Measurements from ENCODE around the gene SLC2A5.

SLC2A5 gene

DNA sequence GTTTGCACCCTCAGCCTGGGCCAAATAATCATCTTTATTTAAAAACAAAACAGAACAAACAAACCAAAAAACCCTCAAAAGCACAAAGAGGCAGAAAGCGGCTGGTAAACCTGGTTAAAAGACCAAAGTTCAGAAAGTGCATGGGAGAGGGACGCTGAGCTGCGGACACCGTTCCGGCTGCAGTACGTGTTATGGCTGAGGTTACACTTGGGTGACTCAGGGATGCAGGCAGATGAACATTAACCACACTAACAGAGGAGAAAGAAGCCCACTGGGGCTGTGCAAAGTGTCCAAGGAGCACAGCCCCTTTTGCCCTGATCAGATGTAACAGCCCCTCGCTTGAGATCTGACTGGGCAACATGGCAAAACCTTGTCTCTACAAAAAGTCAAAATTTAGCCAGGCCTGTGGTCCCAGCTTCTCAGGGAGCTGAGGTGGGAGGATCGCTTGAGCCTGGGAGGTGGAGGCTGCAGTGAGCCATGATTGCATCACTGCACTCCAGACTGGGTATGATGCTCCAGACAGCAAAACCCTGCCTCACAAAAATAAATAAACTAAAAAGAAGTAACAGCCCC lies 31.1 kb upstream of the SLC2A5 start:
- DNase-seq (no peak), ATAC-seq (ENCODE audit: insufficient read depth, low read depth) (no peak)
- no peaks in the 10 kb centered on the region for H3K4me1 ChIP-seq (ENCODE audit: insufficient read depth, low read length)
- H3K27ac ChIP-seq (ENCODE audit: low read length): no peak overlapping the region
- H3K27me3 ChIP-seq (ENCODE audit: insufficient read depth, low read length, poor library complexity): no peaks in the 10 kb centered on the region
- no peaks in the 10 kb centered on the region for H3K9me3 ChIP-seq (ENCODE audit: insufficient read depth, low read length, severe bottlenecking)
- TF ChIP-seq EZH2 (IDR thresholded peaks at IDR 0.05; ENCODE audit: borderline replicate concordance, low read depth, low read length, severe bottlenecking): no peak
- TF ChIP-seq, protein P1, sequence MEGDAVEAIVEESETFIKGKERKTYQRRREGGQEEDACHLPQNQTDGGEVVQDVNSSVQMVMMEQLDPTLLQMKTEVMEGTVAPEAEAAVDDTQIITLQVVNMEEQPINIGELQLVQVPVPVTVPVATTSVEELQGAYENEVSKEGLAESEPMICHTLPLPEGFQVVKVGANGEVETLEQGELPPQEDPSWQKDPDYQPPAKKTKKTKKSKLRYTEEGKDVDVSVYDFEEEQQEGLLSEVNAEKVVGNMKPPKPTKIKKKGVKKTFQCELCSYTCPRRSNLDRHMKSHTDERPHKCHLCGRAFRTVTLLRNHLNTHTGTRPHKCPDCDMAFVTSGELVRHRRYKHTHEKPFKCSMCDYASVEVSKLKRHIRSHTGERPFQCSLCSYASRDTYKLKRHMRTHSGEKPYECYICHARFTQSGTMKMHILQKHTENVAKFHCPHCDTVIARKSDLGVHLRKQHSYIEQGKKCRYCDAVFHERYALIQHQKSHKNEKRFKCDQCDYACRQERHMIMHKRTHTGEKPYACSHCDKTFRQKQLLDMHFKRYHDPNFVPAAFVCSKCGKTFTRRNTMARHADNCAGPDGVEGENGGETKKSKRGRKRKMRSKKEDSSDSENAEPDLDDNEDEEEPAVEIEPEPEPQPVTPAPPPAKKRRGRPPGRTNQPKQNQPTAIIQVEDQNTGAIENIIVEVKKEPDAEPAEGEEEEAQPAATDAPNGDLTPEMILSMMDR (IDR thresholded peaks at IDR 0.05; ENCODE audit: borderline replicate concordance, extremely low read depth, low read length, poor library complexity, severe bottlenecking): no peak
- no peak overlapping the region for H3K9ac ChIP-seq (ENCODE audit: low read depth, low read length)
- no peaks in the 10 kb centered on the region for H3K79me2 ChIP-seq (ENCODE audit: insufficient read depth, low read length)
- H3K36me3 ChIP-seq (ENCODE audit: insufficient read depth, low read length): 0 out of 2 replicates have a peak, but pooled peaks cover 5% of the 10 kb centered on the region
- H2AFZ ChIP-seq (ENCODE audit: low read depth, low read length): no peak overlapping the region
- H3K4me3 ChIP-seq (ENCODE audit: low read depth in 1 of 2, low read length in 2 of 2): no peak overlapping the region
- H4K20me1 ChIP-seq (ENCODE audit: insufficient read depth, low read length): no peaks in the 10 kb centered on the region
- no peak overlapping the region for H3K4me2 ChIP-seq (ENCODE audit: insufficient read depth, low read length)

DNA sequence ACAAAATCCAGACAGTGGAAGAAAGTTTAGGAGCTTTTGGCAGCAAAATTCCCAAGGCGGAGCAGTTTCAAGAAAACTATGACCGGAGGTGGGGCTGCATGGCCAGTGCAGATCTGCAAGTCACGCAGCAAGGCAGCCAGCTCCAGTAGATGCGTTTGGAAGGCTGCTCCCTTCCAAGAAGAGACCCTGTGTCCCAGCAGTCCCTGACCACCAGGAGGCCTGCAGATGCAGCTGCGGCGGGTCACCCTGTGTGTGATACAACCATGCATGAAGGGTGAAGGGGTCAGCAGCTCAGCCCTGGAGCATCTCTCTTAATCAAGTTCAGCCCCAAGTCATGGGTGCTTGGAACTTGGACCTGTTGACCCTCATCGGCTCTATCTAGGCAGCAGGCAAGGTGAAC lies 30.1 kb upstream of the SLC2A5 start:
- TF ChIP-seq EZH2 (IDR thresholded peaks at IDR 0.05; ENCODE audit: borderline replicate concordance, low read depth, low read length, severe bottlenecking): no peak
- TF ChIP-seq, protein P1 (IDR thresholded peaks at IDR 0.05; ENCODE audit: borderline replicate concordance, extremely low read depth, low read length, poor library complexity, severe bottlenecking): no peak
- ATAC-seq (ENCODE audit: insufficient read depth, low read depth): no peak
- Histone ChIP-seq H3K9me3 (ENCODE audit: insufficient read depth, low read length, severe bottlenecking) (no peaks in the 10 kb centered on the region), H3K79me2 (ENCODE audit: insufficient read depth, low read length) (no peaks in the 10 kb centered on the region), H3K27ac (ENCODE audit: low read length) (no peak overlapping the region), H3K4me2 (ENCODE audit: insufficient read depth, low read length) (no peak overlapping the region), H3K4me1 (ENCODE audit: insufficient read depth, low read length) (no peaks in the 10 kb centered on the region), H3K4me3 (ENCODE audit: low read depth in 1 of 2, low read length in 2 of 2) (no peak overlapping the region), H3K36me3 (ENCODE audit: insufficient read depth, low read length) (0 out of 2 replicates have a peak, but pooled peaks cover 5% of the 10 kb centered on the region), H2AFZ (ENCODE audit: low read depth, low read length) (no peak overlapping the region), H3K27me3 (ENCODE audit: insufficient read depth, low read length, poor library complexity) (no peaks in the 10 kb centered on the region), H4K20me1 (ENCODE audit: insufficient read depth, low read length) (no peaks in the 10 kb centered on the region), H3K9ac (ENCODE audit: low read depth, low read length) (no peak overlapping the region)
- no peak for DNase-seq

DNA sequence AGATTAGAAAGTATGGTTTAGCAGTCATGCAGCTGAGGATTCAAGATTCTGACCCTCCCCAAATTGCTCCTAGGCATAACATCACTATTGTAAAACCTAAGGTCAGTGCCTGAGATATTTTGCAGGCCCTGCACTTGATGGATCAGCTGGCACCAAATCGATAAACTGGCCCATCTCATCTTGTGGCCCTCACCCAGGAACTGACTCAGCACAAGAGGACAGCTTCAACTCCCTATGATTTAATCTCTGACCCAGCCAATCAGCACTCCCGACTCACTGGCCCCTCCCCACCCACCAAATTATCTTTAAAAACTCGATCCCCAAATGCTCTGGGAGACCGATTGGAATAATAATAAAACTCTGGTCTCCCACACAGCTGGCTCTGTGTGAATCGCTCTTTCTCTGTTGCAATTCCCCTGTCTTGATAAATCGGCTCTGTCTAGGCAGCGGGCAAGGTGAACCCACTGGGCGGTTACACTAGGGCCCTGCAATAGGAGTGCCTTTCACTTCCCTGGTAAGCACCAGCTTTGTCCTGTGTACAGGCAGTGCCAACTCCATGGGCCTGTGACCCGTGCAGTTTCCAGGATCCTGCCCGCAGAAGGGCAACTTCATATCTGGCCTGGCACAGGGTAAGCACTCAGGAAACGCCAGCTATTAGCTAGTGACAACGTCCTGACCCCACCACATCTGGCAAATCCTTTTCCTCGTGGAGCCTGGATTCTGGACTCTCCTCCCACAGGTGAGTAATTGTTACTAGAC lies 28.7 kb upstream of the SLC2A5 start:
- no peak overlapping the region for H3K4me3 ChIP-seq (ENCODE audit: low read depth in 1 of 2, low read length in 2 of 2)
- H3K4me2 ChIP-seq (ENCODE audit: insufficient read depth, low read length): no peak overlapping the region
- DNase-seq: no peak
- H2AFZ ChIP-seq (ENCODE audit: low read depth, low read length): no peak overlapping the region
- no peaks in the 10 kb centered on the region for H3K36me3 ChIP-seq (ENCODE audit: insufficient read depth, low read length)
- H3K79me2 ChIP-seq (ENCODE audit: insufficient read depth, low read length): no peaks in the 10 kb centered on the region
- no peaks in the 10 kb centered on the region for H3K27me3 ChIP-seq (ENCODE audit: insufficient read depth, low read length, poor library complexity)
- TF ChIP-seq, protein P1 (IDR thresholded peaks at IDR 0.05; ENCODE audit: borderline replicate concordance, extremely low read depth, low read length, poor library complexity, severe bottlenecking): no peak
- TF ChIP-seq EZH2 (IDR thresholded peaks at IDR 0.05; ENCODE audit: borderline replicate concordance, low read depth, low read length, severe bottlenecking): no peak
- no peak overlapping the region for H3K27ac ChIP-seq (ENCODE audit: low read length)
- H3K9ac ChIP-seq (ENCODE audit: low read depth, low read length): no peak overlapping the region
- ATAC-seq (ENCODE audit: insufficient read depth, low read depth): no peak
- H4K20me1 ChIP-seq (ENCODE audit: insufficient read depth, low read length): no peaks in the 10 kb centered on the region
- no peaks in the 10 kb centered on the region for H3K4me1 ChIP-seq (ENCODE audit: insufficient read depth, low read length)
- no peaks in the 10 kb centered on the region for H3K9me3 ChIP-seq (ENCODE audit: insufficient read depth, low read length, severe bottlenecking)
